HCT116 (cell line): ENCODE measurements around the gene SH2B2. TPM values are rescaled to one million over a fixed set of nuclear protein-coding genes. Genes with fewer than 3 reads are reported as not detected.

Experiments
- ATAC-seq: fragments of 200-7000 bp; cut with Tn5 transposase; 2 replicates; pipeline ENCODE4 v1.9.1; 2020; ENCODE audit warnings: mild to moderate bottlenecking, moderate library complexity
- BruUV-seq: library from RNA; stranded (reverse); fragments of 400-500 nt; replicated peaks from 2 replicates; lab custom pipeline; 2021; lab: Mats Ljungman, UMichigan
- CTCF ChIA-PET: fragments of 300-600 bp; sonication (Branson Sonifier 250); formaldehyde crosslinking; loops from one replicate; lab custom pipeline; 2021; ENCODE audit warnings: antibody characterized with exemption; lab: Charles Lee
- POLR2A ChIA-PET: fragments of 300-600, 350-600 bp; sonication (Branson Sonifier 250); formaldehyde crosslinking; loops from one replicate; lab custom pipeline; 2021; ENCODE audit warnings: antibody characterized with exemption; lab: Charles Lee
- RAD21 ChIA-PET, 2 experiments: fragments of 300-600 bp; sonication (Branson Sonifier 250); formaldehyde crosslinking; loops; one replicate each; lab custom pipeline; 2023; ENCODE audit warnings: low total read pairs in 2 of 2; ENCODE audit not compliant: uncharacterized antibody in 2 of 2, unreplicated experiment in 2 of 2, low non-redundant PET in 1 of 2; lab: Charles Lee
- DNase-seq: peaks from one replicate; pipeline ENCODE4 v3.0.0-alpha.2; 2010; ENCODE audit warnings: low read depth, low spot score
- H2AFZ ChIP-seq: fragments of 200-600 bp; shearing (Covaris generic), sonication (generic); 2 replicates; pipeline ENCODE4 v1.6.1; 2017; ENCODE audit warnings: low read depth, mixed run types, mixed read lengths, antibody characterized with exemption, low read length; ENCODE audit not compliant: poor library complexity, severe bottlenecking
- H3K27ac ChIP-seq: 2 replicates; pipeline ENCODE4 v1.5.1; 2012; ENCODE audit warnings: low read depth, low read length
- H3K27me3 ChIP-seq: fragments of 200-600 bp; sonication (generic); 2 replicates; pipeline ENCODE4 v1.6.1; 2016; ENCODE audit warnings: mixed run types, low read length, mixed read lengths; ENCODE audit not compliant: insufficient read depth
- H3K36me3 ChIP-seq, 2 experiments: fragments of 200-500 bp in 1 of 2; fragments of 200-600 bp in 1 of 2; sonication (Bioruptor generic) in 1 of 2; sonication (generic) in 1 of 2; 2 replicates each; pipeline versions ENCODE4 v1.5.1 to v1.6.1; 2014 to 2016; ENCODE audit warnings: low read length in 2 of 2, inconsistent platforms in 1 of 2, mixed read lengths in 1 of 2, mixed run types in 1 of 2; ENCODE audit not compliant: insufficient read depth in 2 of 2, control insufficient read depth in 1 of 2
- H3K4me1 ChIP-seq, 2 experiments: fragments of 200-600 bp in 1 of 2; sonication (generic) in 1 of 2; 2 replicates each; pipeline versions ENCODE4 v1.5.1 to v1.6.1; 2012 to 2017; ENCODE audit warnings: low read length in 2 of 2, inconsistent platforms in 1 of 2, mild to moderate bottlenecking in 1 of 2, mixed read lengths in 1 of 2, mixed run types in 1 of 2, moderate library complexity in 1 of 2; ENCODE audit not compliant: insufficient read depth in 2 of 2, control insufficient read depth in 1 of 2
- H3K4me2 ChIP-seq: fragments of 200-600 bp; sonication (generic); 2 replicates; pipeline ENCODE4 v1.6.1; 2017; ENCODE audit warnings: mixed run types, low read length, mixed read lengths
- H3K4me3 ChIP-seq, 2 experiments: fragments of 200-600 bp in 1 of 2; sonication (generic) in 1 of 2; replicated peaks in 1 of 2; 2 replicates each; pipeline ENCODE4 v1.5.1; 2011 to 2016; ENCODE audit warnings: low read length in 2 of 2, control low read depth in 1 of 2, low read depth in 1 of 2, mild to moderate bottlenecking in 1 of 2, mixed read lengths in 1 of 2, mixed run types in 1 of 2
- H3K79me2 ChIP-seq: fragments of 200-600 bp; sonication (generic); 2 replicates; pipeline ENCODE4 v1.6.1; 2017; ENCODE audit warnings: mild to moderate bottlenecking, mixed run types, low read length, moderate library complexity, mixed read lengths; ENCODE audit not compliant: insufficient read depth
- H3K9ac ChIP-seq: fragments of 200-600 bp; sonication (generic); 2 replicates; pipeline ENCODE4 v1.6.1; 2016; ENCODE audit warnings: low read length, mixed read lengths
- H3K9me2 ChIP-seq: fragments of 200-600 bp; sonication (generic), shearing (Covaris generic); 2 replicates; pipeline ENCODE4 v1.6.1; 2017; ENCODE audit warnings: mixed run types, mild to moderate bottlenecking, moderate library complexity; ENCODE audit not compliant: insufficient read depth
- H3K9me3 ChIP-seq, 2 experiments: fragments of 200-500 bp in 1 of 2; fragments of 200-600 bp in 1 of 2; sonication (Bioruptor generic) in 1 of 2; sonication (generic) in 1 of 2; 2 replicates each; pipeline ENCODE4 v1.6.1; 2014 to 2017; ENCODE audit warnings: low read length in 2 of 2, mixed read lengths in 2 of 2, inconsistent platforms in 1 of 2, low read depth in 1 of 2, mild to moderate bottlenecking in 1 of 2, mixed run types in 1 of 2, moderate library complexity in 1 of 2; ENCODE audit not compliant: control insufficient read depth in 1 of 2, insufficient read depth in 1 of 2
- H4K20me1 ChIP-seq: fragments of 200-600 bp; sonication (generic), shearing (Covaris generic); 2 replicates; pipeline ENCODE4 v1.6.1; 2017; ENCODE audit warnings: mixed run types, mild to moderate bottlenecking, moderate library complexity; ENCODE audit not compliant: insufficient read depth
- CBX3 ChIP-seq: IDR thresholded peaks from 2 replicates; pipeline ENCODE4 v1.6.1; 2012; ENCODE audit warnings: low read depth
- JUND ChIP-seq: IDR thresholded peaks from 2 replicates; pipeline ENCODE4 v1.6.1; 2012
- SIN3A ChIP-seq: IDR thresholded peaks from 2 replicates; pipeline ENCODE4 v1.6.1; 2012; ENCODE audit warnings: low read depth
- intact Hi-C: fragments of 100-400 bp; cut with micrococcal nuclease; formaldehyde crosslinking; loops from 2 replicates; pipeline ENCODE4 v1.10.0; 2022
- total RNA-seq: library from RNA; stranded (reverse); gene quantifications from one replicate; pipeline ENCODE4 v1.2.1, GENCODE V29; 2021; ENCODE audit not compliant: unreplicated experiment
- TF ChIP-seq, protein P1 (sequence below), 3 experiments: fragments of 200-600 bp in 1 of 3; sonication (generic) in 1 of 3; IDR thresholded peaks in 2 of 3; conservative IDR thresholded peaks in 1 of 3; 2 replicates each; pipeline ENCODE4 v1.5.1; 2012 to 2017; ENCODE audit warnings: low read depth in 2 of 3, low read length in 2 of 3, antibody characterized with exemption in 1 of 3, borderline replicate concordance in 1 of 3, control low read depth in 1 of 3, mild to moderate bottlenecking in 1 of 3, mixed read lengths in 1 of 3, mixed run types in 1 of 3, moderate library complexity in 1 of 3; ENCODE audit not compliant: insufficient read depth in 1 of 3
- TF ChIP-seq, protein P2 (sequence below): IDR thresholded peaks from 2 replicates; pipeline ENCODE4 v1.6.1; 2011; ENCODE audit warnings: mild to moderate bottlenecking, low read length, moderate library complexity; ENCODE audit not compliant: insufficient replicate concordance; ENCODE audit errors: extremely low read depth

The SH2B2 gene
- total RNA-seq, 1 experiment from 2014 or later = 11.8 TPM

DNA sequence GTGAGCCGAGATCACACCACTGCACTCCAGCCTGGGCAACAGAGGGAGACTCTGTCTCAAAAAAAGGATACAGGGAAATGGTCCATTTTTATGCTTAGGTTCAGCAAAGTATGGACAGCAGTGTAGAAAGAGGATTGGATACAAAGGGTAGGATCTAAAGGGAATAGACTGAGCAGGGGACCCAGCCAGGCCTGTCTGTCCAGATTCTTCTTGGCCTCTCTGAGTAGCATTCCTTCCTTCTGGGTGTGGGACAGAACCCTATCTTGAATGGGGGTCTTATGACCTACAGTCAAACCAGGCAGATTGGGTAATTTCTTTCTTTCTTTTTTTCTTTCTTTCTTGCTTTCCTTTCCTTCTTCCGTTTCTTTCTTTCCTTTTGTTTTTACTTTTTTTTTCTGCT lies 25.6 kb downstream of the SH2B2 start:
- Histone ChIP-seq H3K36me3 (no peaks in the 10 kb centered on the region; a peak in 1 of 4 replicates), H3K27me3 (no peaks in the 10 kb centered on the region), H3K4me1 (no peaks in the 10 kb centered on the region), H3K9me2 (no peaks in the 10 kb centered on the region), H4K20me1 (no peaks in the 10 kb centered on the region), H3K9me3 (no peaks in the 10 kb centered on the region), H3K27ac (no peak overlapping the region), H2AFZ (no peak overlapping the region), H3K9ac (no peak overlapping the region), H3K79me2 (no peaks in the 10 kb centered on the region), H3K4me2 (no peak overlapping the region), H3K4me3 (no peak overlapping the region)
- CTCF ChIA-PET = no interaction called here
- RAD21 ChIA-PET = no interaction called here
- POLR2A ChIA-PET = no interaction called here
- BruUV-seq = no TSS peak
- ATAC-seq = no peak
- intact Hi-C loops = no loop called here
- TF ChIP-seq, protein P1, sequence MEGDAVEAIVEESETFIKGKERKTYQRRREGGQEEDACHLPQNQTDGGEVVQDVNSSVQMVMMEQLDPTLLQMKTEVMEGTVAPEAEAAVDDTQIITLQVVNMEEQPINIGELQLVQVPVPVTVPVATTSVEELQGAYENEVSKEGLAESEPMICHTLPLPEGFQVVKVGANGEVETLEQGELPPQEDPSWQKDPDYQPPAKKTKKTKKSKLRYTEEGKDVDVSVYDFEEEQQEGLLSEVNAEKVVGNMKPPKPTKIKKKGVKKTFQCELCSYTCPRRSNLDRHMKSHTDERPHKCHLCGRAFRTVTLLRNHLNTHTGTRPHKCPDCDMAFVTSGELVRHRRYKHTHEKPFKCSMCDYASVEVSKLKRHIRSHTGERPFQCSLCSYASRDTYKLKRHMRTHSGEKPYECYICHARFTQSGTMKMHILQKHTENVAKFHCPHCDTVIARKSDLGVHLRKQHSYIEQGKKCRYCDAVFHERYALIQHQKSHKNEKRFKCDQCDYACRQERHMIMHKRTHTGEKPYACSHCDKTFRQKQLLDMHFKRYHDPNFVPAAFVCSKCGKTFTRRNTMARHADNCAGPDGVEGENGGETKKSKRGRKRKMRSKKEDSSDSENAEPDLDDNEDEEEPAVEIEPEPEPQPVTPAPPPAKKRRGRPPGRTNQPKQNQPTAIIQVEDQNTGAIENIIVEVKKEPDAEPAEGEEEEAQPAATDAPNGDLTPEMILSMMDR (IDR thresholded peaks at IDR 0.05 in 2 of 3, conservative IDR thresholded peaks at IDR 0.05 in 1 of 3; ENCODE audit: borderline replicate concordance in 1 of 3, insufficient read depth in 1 of 3, low read depth in 2 of 3, low read length in 2 of 3) = no peak
- TF ChIP-seq CBX3 (no peak), JUND (no peak), SIN3A (no peak)
- TF ChIP-seq, protein P2, sequence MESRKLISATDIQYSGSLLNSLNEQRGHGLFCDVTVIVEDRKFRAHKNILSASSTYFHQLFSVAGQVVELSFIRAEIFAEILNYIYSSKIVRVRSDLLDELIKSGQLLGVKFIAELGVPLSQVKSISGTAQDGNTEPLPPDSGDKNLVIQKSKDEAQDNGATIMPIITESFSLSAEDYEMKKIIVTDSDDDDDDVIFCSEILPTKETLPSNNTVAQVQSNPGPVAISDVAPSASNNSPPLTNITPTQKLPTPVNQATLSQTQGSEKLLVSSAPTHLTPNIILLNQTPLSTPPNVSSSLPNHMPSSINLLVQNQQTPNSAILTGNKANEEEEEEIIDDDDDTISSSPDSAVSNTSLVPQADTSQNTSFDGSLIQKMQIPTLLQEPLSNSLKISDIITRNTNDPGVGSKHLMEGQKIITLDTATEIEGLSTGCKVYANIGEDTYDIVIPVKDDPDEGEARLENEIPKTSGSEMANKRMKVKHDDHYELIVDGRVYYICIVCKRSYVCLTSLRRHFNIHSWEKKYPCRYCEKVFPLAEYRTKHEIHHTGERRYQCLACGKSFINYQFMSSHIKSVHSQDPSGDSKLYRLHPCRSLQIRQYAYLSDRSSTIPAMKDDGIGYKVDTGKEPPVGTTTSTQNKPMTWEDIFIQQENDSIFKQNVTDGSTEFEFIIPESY = no peak
- no peak for DNase-seq
